ENCODE data around the gene SMARCE1.

DNA sequence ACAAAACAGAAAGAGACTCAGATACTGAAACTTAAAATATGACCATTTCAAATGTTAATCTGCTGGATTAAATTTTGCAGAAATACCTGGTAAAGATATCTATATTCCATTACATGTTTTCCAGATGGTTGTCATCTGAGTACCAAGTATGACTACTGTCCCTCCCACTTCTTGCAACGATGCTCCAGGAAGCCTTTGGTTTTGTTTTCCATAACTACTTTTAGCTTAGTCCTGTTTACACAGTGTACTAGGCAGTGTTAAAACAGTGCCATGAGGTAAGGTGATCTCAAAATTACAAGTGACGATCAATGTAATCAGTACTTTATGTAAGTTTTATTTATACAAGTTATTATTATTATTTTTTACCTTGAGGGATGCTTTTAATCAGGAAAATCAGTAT, 17.8 kb downstream of the SMARCE1 start:
- TF ChIP-seq POLR2A (IDR thresholded peaks at IDR 0.05; ENCODE audit: low read depth, low read length) = no peak
- TF ChIP-seq POLR2AphosphoS5 (IDR thresholded peaks at IDR 0.05; ENCODE audit: low read depth, low read length) = no peak
- TF ChIP-seq SPI1 (IDR thresholded peaks at IDR 0.05; ENCODE audit: low read depth, low read length) = no peak
- TF ChIP-seq TAF1 (IDR thresholded peaks at IDR 0.05; ENCODE audit: low read depth, low read length) = no peak
- no peak for TF ChIP-seq PAX5 (IDR thresholded peaks at IDR 0.05; ENCODE audit: insufficient read depth, low read length, severe bottlenecking)

All from GM12891 (cell line).